GM12892 (cell line): ENCODE measurements around the gene EIF5AL1.

ENCODE experiments used
- DNase-seq: peaks from one replicate; pipeline ENCODE4 v3.0.0; 2011; ENCODE audit not compliant: insufficient read length
- FAIRE-seq: peaks from 2 replicates; lab custom pipeline; 2011; peaks lifted over from hg19 to GRCh38; lab: Jason Lieb, UNC
- POLR2A ChIP-seq: IDR thresholded peaks from 2 replicates; pipeline ENCODE4 v1.6.1; 2011; ENCODE audit warnings: low read depth, low read length, control low read depth
- POLR2AphosphoS5 ChIP-seq: IDR thresholded peaks from 2 replicates; pipeline ENCODE4 v1.6.1; 2011; ENCODE audit warnings: low read depth, low read length, control low read depth
- TAF1 ChIP-seq: IDR thresholded peaks from 2 replicates; pipeline ENCODE4 v1.6.1; 2011; ENCODE audit warnings: low read depth, mild to moderate bottlenecking, control low read depth, low read length, borderline replicate concordance

The EIF5AL1 gene

DNA sequence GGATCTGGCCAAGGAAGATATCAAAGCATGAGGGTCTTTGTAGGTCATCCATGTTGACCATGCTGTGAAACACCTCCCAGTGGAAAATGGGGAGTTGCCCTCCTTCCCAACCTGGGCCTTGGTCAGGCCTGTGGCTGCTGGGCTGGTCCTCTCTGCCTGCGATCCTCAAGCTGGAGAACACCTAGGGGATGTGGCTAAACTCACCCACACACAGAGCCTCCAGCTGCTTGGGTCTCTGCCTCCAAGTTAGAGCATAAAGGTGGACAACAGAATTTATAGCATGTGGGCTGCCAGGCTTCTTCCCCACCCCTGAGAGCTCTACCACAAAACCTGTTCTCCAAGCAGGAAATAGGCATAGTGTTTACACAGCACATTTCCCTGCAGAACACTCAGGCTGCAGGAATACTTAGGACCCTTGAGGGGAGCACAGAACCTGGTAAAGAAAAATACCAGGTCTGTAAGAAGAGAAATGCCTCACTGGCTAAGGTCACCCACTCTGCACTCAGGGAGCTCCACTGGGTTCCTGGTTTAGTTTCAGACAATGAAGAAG is 47.9 kb downstream of the EIF5AL1 start, which contains the start of gene SFTPA2:
Gene SFTPA2 (minus strand): TSS at position 248 of the 550 bp plus-strand sequence. CDS start 924 bp downstream, outside the sequence.
- no peak for DNase-seq
- TF ChIP-seq POLR2AphosphoS5: no peak
- no peak for TF ChIP-seq TAF1
- TF ChIP-seq POLR2A: no peak
- no peak for FAIRE-seq

DNA sequence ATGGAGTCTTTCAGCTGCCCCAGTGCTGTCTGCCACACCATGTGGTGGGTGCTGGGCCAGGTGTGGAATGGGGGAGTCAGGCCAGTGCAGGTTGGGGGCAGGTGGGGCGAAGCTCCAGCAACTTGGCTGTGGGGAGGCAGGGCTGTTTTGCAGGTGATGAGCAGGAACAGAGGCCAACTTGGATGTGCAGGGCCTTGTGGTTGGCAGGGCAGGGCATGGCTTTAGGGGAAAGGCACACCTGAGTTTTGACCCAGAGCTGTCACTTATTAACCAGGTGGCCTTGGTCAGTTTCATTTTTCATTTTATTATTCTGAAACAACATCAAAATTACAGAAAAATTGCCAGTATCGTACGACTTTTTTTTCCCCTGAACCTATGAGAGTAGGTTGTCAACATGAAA is 48.9 kb downstream of the EIF5AL1 start:
- DNase-seq: no peak
- no peak for FAIRE-seq
- TF ChIP-seq POLR2AphosphoS5: no peak
- no peak for TF ChIP-seq TAF1
- TF ChIP-seq POLR2A: no peak

DNA sequence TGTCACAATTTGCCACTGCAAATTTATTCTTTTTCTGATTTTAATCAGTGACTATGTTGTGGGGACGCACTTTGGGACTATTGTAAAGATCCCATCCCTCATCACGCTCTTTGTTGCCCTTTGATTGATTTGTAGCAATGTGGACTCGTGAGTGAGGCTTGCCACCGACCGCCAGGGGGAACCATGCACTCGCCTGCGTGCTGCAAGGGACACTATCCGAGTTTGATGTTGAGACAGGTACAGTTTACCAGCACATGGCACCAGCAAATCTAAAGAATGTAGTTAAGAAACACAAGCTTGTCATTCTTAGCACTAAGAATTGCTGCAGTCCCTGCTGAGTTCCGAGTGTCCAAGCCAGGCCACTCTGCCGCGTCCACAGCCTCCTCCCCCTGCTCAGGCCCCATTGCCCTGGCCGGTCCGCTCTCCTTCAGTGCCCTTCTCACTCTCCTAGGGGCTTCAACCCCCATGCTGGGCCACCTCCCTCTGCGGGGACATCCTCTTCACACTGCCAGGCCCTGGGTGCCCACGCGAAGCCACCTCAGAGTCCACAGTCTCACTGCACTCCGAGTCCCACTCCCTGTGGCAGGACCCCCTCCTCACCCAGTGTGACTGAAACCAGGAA is 49.9 kb downstream of the EIF5AL1 start:
- TF ChIP-seq POLR2A: no peak
- TF ChIP-seq TAF1: no peak
- no peak for TF ChIP-seq POLR2AphosphoS5
- FAIRE-seq (no peak), DNase-seq (no peak)

DNA sequence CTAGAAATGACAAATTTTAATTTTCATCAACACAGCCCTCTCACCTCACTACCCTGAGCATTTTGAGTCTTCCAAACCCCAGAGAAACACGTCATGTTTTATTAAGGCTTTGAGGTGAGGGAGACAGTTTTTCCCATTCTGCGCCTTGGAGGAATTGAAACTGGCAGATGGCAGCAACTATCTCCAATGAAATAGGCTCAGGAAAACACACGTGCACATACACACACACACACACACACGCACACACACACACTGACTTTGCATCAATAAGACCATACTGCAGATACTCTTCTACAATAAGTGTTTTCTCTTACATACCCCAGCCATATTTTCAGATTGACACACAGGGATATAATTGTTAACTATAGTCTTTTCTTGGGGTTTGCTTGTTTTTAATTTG is 51.1 kb downstream of the EIF5AL1 start:
- no peak for TF ChIP-seq POLR2A
- TF ChIP-seq TAF1: no peak
- FAIRE-seq (no peak), DNase-seq (no peak)
